GM12874 (cell line): ENCODE measurements around the gene CNTNAP2.

Experiments used
- CTCF ChIP-seq: IDR thresholded peaks from 2 replicates; pipeline ENCODE4 v1.5.1; 2011; ENCODE audit warnings: low read depth, mild to moderate bottlenecking, control low read depth, low read length, moderate library complexity; ENCODE audit not compliant: insufficient read depth

The CNTNAP2 gene

GRCh38 chr7:146359176-146359575, 242.6 kb downstream of the CNTNAP2 start:
- TF ChIP-seq CTCF, result no peak

GRCh38 chr7:146366938-146367337, 250.3 kb downstream of the CNTNAP2 start:
- TF ChIP-seq CTCF, result no peak

- no peak for TF ChIP-seq CTCF
Observed at GRCh38 chr7:146370171-146370570, 253.6 kb downstream of the CNTNAP2 start.

- no peak for TF ChIP-seq CTCF
Observed at GRCh38 chr7:146375170-146375569, 258.6 kb downstream of the CNTNAP2 start.

GRCh38 chr7:146378196-146378595, 261.6 kb downstream of the CNTNAP2 start:
- no peak for TF ChIP-seq CTCF

- no peak for TF ChIP-seq CTCF
Observed at GRCh38 chr7:146387140-146387539, 270.5 kb downstream of the CNTNAP2 start.

GRCh38 chr7:146388928-146389327, 272.3 kb downstream of the CNTNAP2 start:
- TF ChIP-seq CTCF, result no peak

- no peak for TF ChIP-seq CTCF
Observed at GRCh38 chr7:146393346-146393745, 276.7 kb downstream of the CNTNAP2 start.
